Measurements from ENCODE around the gene FGF9. TPM values are rescaled to one million over a fixed set of nuclear protein-coding genes. Genes with fewer than 3 reads are reported as not detected.

FGF9 gene
- total RNA-seq (ENCODE audit: low replicate concordance): 0.47 TPM in 1 of 2 replicates, not detected in the other

DNA sequence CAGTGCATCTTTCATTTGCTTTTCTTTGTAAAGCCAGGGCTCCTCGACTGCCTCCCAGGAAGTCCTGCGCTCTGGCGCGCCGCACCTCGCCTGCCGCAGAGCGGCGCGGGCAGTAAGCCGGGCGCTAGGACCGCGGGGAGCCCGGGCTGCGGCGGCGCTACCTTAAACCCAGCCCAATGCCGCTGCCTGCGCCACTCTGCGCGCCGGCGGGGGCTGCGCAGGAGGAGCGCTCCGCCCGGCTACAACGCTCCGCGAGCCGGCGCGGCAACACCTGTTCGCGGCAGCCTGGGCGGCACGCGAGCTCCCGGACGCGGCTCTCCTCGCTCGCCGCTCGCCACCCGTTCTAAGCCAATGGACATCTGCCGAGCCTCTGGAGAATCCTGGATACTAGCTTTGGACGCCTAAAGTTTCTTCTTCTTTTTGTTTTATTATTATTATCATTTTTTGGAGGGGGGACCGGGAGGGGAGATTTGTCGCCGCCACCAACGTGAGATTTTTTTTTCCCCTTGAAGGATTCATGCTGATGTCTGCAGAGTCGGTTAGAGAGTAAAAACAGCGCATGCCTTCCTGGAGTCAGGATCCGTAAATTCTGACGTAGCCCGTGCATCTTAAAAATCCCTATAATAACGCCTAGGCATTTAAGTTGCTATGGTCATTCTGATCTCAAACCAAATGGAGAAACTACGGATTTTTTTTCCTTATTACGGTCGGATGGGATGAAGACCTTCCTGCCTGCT lies at the start of gene FGF9:
TSS of gene FGF9 (plus strand) at position 191 of the 737 bp plus-strand sequence. CDS start 840 bp downstream, outside the sequence.

Other genes with a start within 250 kb of the FGF9 start
- gene ZDHHC20, start 211.8 kb upstream of the FGF9 start, total RNA-seq (ENCODE audit: low replicate concordance): 31.9 and 58.2 TPM in 2 replicates
- gene MICU2, start 66.9 kb upstream of the FGF9 start, total RNA-seq (ENCODE audit: low replicate concordance): 23.3 and 34.6 TPM in 2 replicates

Measured in smooth muscle cell of the coronary artery (primary cell).